NCI-H82 treated with DMSO at 0.1 percent for 48 hours (cell line): Measurements from ENCODE around the gene ANO1.

Experiments
- DNase-seq: peaks from one replicate; lab custom pipeline; 2025; ENCODE audit not compliant: unreplicated experiment; lab: John Stamatoyannopoulos, UW

ANO1 gene

DNA sequence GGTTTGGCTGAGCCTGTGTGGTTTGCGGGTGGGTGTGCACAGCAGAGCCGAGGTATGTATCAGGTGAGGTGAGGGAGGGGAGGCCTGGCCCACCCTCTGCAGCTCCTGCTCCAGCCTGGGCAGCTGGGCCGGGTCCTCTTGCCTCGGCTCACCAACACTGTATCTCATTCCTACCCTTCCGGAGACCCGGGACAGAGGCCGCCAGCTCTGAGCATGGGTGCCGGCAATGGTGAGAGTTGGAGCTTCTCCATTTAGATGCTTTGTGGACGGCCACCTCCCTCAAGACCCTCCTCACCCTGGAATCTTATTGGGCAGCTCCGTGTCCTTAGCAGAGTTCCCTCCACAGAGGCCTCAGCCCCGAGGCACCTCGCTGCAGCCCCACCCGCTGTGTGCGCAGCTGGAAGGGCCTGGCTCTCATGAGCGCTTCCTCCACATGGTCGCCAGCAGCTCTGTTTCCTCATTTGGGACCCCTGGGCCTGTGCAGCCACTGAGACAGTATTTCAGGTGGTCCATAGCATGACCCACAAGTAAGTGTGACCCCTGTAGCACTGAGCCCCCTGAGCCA is 55.7 kb downstream of the ANO1 start:
- no peak for DNase-seq

DNA sequence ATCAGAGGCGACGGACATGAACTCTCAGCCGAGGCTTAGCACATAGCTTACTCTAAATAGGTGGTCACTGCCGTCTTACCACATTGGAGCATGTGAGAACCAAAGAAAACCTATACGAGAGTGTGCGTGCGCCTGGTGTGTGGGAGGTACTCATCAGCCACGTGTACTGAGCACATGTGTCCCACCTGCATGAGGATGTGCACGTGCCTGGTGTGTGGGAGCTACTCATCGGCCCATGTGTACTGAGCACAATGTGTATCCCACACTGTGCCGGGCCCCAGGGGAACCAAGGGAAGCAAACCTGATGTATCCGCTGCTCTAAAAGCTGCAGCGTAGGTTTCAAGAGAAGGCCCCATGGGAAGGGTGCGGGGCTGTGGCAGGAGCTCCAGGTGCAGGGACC is 56.4 kb downstream of the ANO1 start:
- no peak for DNase-seq

DNA sequence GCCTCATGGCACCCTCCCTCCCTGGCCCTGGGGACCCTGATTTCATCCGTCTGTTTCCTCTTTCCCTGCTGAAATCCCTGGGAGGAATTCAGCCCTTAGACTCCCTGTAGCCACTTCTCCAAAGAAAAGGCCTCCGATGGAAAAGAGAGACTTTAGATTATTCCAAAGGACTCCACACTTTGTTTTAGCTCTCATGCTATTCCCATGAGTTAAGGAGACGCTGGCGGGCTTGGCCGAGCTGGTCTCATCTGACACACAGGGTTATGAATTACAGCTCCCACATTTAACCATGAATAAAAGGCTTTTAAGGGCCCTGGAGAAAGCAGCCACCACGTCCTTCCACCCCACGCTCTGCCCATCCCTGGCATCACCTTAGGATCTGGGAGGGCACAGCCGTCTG is 57.0 kb downstream of the ANO1 start:
- no peak for DNase-seq

DNA sequence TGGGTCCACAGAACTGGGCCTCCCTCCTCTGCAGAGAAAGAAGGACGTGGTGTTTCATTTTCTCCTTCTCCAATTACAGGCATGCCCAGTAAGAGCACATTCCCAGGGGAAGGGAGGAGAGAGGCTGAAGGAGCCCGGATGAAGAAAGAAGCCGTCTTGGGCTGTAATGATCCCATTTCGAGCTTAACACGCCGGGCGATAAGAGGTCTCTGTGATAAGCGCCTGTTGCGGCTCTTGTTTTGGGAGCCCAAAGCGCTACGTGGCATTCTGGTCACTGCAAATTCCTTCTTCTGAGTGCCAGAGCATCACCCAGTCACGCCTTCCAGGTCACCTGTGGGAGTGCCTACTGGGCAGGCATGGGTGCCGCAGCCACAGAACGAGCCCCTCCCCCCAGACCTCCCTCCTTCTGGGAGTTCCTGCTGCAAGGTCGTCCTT is 57.5 kb downstream of the ANO1 start:
- DNase-seq: peak; percentile 5

DNA sequence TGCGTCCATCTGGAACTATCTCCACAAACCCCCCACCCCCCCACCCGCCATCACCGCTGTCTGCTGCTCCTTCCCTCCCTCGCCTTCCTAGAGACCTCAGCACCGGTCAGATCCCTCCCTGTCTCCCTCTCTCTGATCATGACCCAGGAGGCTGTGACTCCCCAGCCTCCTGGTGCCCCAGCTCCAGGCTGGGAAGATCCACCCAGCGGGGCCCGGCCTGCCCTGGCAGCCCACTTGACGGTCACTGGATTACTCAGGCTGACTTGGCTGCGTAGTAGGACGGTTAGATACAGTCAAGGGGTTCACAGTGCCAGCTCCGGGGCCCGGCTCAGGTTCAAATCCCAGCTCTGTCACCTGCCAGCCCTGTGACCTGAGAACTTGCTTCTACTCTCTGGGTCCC is 59.3 kb downstream of the ANO1 start:
- DNase-seq: no peak

DNA sequence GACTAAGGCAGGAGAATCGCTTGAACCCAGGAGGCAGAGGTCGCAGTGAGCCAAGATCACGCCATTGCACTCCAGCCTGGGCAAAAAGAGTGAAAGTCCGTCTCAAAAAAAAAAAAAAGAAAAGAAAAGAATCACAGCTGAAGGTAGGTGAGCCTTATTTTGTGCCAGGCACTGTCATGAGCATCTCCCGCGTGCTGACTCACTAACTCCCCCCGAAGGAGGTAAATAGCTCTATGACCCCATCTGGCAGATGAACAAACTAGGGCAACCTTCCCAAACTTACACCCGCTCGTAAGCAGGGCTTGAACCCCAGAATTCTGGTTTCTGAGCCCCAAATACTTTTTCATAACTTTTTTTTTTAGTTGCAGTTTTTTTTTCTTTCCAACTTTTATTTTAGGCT is 60.3 kb downstream of the ANO1 start:
- DNase-seq: no peak

DNA sequence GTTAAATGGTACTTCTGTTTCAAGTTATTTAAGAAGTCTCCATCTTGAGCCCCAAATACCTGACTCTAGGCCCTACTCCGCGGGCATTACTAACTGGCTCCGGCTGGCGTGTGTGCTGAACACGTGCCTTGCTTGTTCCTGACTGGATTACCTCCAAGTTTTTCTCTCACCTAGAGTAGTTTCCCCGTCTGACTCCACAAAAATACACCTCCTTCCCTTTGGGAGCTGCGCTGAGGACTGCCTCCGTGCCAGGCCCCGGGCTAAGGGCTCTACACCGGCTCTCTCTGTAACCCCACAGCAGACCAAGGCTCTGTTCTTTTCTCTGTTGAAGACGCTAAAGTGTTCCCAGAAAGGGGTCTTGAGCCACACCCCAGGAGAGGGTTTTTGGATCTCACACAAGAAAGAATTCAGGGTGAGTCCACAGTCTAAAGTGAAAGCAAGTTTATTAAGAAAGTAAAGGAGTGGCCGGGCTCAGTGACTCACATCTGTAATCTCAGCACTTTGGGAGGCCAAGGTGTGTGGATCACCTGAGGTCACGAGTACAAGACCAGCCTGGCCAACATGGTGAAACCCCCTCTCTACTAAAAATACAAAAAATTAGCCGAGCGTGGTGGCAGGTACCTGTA is 61.8 kb downstream of the ANO1 start:
- DNase-seq: no peak

DNA sequence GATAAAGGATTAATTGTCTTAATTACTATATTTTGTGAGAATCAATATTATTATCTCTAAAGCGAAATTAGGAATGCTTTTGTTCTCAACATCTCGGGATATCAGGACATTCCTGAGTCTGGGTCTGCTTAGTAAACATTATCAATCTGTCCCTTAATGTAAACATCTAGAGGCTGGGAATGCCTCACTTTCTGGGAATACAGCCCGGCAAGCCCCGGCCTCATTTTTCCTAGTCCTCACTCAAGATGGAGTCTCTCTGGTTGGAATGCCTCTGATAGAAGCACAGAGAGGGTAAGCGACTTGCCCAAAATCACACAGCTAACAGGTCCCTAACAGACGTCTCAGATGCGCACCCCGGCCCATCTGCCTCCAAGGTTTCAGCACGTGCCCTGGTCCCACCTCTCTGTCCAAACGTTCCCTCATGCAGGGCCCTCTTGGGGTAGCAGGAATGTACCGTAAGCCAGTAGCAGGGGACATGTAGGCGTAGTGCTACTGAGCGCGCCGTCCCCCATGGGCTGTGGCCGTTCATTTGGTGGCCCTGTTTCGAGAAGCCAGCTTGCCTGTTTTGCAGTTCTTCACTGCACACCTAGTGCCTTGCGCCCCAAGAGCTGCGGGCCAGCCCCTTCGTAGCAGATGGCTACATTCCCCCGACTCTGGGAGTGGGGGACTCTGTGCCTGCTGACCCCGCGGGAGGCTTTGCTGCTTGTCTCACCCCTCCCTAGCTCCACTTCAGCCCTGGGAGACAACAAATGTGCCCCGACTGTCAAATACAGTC is 62.8 kb downstream of the ANO1 start:
- DNase-seq: no peak

DNA sequence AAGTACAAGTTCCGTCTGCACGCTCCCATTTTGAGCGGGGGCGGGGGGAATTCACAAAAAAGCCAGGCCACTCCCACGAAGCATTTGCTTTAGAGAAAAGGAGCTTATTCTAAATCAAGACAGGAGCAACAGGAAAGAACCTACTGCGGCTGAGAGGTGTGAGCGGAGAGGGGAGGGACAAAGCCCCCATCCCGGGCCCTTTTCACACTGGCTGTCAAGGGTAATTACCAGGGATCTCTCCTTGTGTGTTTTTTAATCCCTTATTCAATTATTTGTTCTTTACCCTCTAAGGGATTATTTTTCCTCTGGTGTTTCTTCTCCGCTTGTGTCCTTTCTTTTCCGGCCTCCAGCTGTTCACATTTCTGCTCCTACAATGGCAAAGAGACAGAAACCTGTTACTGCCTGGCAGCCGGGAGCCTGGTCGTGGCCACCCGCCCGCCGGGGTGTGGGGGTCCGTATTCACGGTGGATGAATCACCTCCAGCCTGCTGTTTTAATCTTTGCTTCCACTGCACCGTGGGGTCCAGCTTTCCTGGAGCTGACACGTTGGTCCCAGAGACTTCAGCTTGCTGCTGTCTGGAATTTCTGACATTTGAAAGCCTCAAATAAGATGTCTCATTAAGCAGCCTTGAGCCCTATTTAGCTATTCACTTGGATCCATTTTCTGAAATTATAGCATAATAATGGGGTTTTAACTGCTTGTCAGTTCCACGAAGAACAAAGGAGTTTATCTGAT is 63.5 kb downstream of the ANO1 start:
- DNase-seq: peak; percentile 58

DNA sequence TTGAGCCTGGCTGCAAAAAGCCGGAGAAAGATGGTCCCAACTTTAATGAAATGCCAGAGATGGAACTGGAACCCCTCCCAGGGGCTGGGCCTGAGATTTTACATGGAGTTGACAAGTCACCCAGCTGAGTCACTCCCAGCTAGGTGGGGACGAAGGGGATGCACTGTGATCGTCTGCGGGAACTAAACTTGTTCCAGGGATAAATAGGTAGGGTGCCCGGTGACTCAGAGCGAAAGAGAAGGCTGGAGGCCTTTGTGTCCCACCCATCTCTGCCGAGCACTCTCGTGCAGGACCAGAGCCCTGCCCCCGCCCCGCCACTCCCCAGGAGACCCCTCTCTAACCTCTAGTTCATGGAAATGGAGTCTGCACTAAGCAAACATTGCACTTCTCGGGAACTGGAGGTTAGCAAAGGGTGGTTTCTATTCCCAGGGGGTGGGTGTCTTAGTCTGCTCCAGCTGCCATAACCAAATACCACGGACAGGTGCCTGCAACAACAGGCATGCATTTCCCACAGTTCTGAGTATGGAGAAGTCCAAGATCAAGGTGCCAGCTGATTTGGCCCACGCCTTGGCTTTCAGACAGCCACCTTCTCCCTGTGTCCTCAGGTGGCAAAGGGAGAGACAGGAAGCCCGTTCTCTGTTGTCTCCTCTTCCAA is 64.2 kb downstream of the ANO1 start:
- DNase-seq: no peak

DNA sequence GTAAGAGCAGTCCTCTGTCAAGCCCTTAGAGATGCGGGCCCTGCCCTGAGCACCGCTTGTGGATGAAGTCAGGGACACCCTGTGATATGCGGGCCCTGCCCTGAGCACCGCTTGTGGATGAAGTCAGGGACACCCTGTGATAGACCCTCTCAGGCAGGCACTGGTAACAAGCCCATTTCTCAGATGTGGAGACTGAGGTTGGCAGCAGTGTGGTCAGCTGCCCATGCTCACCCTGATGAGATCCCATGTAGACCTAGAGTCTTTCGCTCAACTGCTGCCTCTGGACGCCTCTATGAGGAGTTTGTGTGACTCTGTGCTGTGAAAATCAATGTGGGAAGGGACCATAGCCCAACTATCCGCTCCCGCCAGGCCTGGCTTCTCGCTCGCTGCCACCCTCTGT is 66.1 kb downstream of the ANO1 start:
- no peak for DNase-seq

DNA sequence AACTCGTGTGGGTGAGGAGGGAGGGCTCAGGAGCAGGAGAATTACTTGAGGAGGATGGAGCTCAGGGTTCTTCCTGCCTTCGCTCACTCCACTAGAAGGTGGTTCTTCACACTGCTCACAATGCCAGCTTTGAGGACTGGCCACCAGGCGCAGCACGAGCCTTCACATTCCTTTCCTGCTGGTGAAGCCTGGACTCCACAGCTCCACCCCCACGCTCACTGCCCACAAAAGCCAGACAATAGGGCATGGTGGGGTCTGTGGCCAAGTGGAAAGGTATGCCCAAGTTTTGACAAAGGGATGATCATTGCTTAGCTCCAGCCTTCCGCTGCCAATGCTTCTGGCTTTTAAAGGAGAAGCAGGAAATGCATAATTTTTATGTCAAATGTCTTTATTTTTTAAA is 67.0 kb downstream of the ANO1 start:
- DNase-seq: no peak

DNA sequence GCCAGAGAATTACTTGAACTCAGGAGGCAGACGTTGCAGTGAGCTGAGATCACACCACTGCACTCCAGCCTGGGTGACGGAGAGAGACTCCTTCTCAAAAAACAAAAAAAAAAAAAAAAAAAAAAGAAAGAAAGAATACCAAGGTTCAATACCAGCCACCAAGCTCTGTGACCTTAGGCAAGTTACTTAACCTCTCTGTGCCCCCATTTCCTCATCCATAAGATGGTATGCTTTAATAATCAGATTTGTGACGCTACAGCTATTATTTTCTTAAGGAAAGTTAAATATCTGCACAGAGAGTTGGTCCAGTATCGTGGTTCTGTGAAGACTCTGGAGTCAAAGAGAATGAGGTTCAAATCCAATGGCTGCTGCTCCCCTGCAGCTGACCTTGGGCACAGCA is 67.7 kb downstream of the ANO1 start:
- no peak for DNase-seq

DNA sequence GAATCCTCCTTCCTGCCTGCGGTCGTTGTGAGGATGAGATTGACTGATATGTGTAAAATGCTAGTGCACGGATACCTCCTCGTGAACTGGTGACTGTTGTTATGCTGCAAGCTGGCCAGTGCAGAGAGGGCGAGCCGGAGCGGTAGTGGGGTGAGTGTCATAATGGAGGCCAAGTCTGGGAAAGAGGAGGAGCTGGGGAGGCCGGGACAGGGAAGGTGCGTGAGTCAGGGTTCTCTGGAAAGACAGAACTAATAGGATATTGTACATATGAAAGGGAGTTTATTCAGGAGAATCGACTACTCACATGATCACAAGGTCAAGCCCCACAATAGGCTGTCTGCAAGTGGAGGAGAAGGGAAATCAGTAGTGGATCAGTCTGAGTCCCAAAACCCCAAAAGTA is 68.2 kb downstream of the ANO1 start:
- DNase-seq: no peak

DNA sequence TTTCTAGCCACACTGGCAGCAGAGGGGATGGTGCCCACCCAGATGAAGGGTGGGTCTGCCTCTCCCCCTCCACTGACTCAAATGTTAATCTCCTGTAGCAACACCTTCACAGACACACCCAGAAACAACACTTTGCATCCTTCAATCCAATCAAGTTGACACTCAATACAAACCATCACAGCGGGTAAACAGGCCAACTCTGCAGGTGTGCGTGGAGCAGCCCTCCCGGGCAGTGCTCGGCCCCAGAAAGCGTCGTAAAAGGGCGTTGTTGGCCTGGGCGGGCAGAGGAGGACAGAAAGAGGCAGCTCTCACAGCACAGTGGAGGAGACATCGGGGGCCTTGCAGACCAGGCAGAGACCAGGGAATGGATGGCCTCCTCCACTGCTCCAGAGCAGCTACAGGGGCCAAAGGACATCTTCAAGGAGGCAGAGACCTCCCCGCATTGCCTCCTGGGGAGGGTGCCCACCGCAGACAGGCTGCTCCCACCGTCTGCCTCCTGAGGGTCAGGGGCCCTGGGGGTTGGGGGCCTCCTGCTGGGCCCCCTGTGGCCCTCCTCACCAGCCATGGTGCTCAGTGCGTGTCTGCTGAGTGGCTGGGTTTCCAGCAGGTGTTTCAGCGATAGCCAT is 68.9 kb downstream of the ANO1 start:
- no peak for DNase-seq

DNA sequence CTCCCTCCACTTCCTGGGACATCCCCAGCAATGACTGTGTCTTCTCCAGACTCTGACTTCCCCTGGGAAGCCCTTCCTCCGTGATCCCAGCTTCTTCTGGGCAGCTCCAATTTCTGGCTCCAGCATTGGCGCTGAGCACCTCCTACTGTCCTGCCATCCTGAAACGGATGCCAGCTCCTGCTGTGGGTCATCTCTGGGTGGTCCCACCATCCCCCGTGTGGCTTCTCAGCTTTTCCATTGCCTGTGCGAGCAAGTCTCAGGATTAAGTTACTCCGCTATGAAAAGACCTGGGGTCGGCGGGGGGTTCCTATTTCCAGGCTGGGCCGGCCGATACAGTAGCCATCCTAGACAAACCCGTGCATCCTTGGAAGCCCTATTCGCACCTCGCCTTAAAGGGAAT is 69.6 kb downstream of the ANO1 start:
- no peak for DNase-seq

DNA sequence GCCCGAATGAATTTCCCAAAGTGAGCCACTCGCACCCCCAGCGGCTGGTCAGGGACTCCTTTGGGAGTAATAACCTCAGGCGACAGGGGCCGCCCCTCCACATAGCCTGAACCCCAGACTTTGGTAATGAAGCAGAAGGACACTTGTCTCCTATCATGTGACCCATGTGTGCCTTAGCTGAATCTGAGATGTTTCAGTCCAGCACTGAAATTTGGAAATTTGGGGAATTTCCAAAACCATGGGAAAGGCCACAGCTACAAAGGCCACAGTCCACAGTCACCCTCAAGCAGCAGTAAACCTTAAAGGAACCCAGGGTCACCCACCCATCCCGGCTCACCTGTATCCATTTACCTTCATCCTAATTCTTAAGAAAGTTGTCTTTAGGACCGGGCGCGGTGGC is 73.6 kb downstream of the ANO1 start:
- no peak for DNase-seq

DNA sequence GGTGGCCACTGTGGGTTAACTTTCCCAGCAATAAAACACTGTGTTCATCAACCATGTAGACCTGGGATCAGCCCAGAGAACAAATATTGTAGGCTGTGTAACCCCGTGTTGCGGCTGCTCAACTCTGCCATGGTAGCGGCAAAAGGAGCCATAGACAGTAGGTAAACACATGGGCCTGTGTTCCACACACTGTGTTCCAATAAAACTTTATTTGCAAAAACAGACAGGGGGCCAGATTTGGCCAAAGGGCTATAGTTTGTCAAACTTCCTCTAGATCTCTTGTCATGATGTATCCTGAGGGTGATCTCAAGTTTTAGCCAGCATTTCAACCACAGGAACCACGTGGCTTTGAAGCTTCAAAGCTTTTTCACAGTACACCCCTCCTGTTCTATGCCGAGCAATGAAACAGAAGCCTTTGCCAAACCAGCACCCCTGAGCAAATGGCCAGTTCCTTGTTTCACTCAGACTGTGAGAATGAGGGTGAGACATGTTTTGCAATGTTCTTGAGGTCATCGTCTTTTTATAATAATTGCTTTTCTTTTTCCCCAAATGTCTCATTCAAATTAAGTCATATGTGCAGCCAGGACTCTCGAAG is 75.1 kb downstream of the ANO1 start:
- no peak for DNase-seq

DNA sequence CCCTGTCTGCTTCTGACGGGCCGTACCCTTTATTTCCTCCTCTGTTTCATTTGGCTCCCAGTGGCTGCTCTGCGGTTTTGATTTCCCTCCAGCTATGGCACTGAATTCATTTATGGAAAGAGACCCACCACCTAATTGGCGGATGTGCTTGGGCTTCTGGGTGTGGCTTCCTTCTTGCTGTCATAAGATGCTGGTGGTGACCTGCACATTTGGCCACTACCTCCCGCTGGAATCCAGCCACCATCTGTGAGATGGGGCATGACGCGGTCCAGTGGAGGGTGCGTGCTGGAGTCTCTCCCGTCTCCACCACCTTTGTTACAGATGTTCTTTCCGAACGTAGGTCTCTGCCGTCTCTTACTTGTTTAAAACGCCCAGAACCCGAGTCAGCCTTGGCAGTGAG is 77.3 kb downstream of the ANO1 start:
- no peak for DNase-seq

DNA sequence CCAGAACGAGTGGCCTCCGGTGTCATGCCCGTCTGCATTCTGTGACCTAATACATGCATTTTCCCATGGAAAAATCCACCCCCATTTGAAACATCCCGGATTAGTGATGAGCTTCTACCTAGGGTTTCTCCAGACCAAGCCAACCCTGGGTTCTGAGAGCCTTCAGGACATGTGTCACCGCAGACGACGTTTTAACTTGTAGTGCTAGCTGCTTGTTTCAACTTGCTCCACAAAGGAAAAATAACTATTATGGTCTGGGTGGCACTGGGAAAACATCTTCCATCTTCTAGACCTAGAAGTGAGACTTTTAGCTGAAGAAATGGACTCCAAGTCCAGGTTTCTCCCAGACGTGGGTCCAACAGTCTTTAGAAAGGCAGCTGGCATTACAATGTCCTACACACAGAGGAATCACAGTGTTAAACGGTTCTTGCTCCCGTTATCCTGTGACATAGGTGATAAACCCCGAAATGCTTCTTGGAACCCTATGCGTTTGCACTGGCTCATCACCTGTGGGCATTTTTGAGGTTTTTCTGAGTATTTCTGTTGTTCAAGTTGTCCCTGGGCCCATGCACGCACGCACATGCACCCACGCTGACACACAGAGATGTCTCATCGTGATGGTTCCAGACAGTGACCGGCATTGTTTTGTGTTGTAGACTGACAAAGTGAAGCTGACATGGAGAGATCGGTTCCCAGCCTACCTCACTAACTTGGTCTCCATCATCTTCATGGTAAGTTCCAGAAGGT is 78.3 kb downstream of the ANO1 start:
- DNase-seq: no peak
